VCaP (cell line): ENCODE results near the gene MAN2B2.

Experiments used
- H3K27ac ChIP-seq: fragments of 450-650 bp; 2 replicates; pipeline ENCODE4 v1.5.1; 2017
- TF ChIP-seq, protein P1 (sequence below): fragments of 450-650 bp; conservative IDR thresholded peaks from 2 replicates; pipeline ENCODE4 v1.5.1; 2017; ENCODE audit warnings: mild to moderate bottlenecking, moderate library complexity

The MAN2B2 gene

DNA sequence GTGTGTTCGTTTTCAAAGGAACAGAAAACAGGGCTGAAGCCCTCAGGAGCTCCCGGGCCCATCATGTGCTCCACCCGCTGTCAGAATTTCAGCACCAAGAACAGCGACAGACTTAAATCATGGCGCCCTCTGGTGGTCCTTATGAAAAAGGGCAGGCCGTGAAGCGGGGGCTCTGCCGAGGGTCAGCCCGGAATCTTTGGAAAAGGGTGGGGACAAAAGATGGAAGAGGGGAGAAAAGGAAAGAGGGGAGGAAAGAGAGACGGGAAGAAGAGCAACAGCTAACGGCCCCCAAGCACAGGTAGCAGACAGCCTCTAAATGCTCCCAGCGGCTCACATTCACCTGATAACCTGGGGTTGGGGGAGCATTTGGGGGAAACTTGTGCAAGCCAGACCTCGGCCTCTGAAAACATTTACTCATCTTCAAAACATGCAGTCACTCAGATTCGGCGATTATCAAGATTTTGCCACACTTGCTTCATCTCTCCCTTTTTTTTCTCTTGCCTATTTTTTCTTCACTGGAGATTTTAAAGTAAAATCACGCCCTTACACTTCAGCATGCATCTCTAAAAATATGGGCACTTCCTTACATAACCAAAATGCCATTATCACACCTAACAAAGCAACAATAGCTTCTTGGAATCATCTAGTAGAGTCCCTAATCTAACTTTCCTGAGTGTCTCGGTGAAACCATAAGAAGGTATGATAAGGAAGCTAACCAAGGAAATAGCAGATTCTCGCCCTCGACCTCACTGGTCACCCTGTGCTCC, 28.1 kb upstream of the MAN2B2 start:
- TF ChIP-seq, protein P1, sequence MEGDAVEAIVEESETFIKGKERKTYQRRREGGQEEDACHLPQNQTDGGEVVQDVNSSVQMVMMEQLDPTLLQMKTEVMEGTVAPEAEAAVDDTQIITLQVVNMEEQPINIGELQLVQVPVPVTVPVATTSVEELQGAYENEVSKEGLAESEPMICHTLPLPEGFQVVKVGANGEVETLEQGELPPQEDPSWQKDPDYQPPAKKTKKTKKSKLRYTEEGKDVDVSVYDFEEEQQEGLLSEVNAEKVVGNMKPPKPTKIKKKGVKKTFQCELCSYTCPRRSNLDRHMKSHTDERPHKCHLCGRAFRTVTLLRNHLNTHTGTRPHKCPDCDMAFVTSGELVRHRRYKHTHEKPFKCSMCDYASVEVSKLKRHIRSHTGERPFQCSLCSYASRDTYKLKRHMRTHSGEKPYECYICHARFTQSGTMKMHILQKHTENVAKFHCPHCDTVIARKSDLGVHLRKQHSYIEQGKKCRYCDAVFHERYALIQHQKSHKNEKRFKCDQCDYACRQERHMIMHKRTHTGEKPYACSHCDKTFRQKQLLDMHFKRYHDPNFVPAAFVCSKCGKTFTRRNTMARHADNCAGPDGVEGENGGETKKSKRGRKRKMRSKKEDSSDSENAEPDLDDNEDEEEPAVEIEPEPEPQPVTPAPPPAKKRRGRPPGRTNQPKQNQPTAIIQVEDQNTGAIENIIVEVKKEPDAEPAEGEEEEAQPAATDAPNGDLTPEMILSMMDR = peak; percentile 92
- H3K27ac ChIP-seq = no peak overlapping the region

DNA sequence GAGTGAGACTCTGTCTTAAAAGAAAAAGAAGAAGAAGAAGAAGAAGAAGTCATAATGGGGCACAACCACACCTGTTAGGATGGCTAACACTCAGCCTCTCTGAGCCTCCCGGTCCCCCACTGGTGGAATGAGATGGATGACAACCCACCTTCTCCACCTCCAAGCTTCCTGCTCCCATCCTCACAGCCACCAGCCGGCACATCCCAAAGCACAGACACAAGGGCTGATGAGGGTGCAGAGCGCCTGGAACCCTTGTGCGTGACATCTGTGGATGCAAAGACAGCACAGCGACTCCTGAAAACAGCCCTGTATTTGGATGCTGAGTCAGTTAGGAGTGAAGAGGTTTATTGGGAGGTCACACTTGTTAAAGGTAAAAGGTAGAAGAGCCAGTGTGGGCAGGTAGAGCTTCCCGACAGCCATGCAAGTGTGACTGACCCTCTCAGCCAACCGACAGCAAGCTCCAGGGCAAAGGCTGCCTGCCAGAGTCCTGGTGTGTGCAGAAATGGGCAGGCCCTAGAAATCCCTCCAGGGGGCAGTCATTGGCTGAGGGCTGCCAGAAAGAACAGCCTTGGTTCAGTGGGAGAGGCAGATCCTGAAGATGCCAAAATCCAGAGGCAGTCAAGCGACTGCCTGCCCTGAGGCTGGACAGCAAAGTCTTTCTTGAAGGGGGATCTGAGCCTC, 26.6 kb upstream of the MAN2B2 start:
- no peak overlapping the region for H3K27ac ChIP-seq

DNA sequence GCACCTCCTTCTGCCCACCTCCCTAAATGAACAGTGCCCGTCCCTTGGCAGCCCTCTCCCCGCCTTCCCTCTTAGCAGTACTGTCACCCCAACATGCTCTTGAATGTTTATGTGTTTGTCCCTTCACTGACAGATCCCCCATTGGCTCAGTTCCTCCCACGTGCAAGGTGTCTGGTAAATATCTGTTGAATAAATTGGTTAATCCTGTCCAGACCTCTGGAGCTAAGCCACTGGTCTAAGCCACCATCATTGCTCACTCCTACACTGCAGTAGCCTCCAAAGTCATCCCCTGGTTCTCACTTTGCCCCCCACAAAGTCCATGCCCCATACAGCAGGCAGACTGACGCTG, 26.1 kb upstream of the MAN2B2 start:
- TF ChIP-seq, protein P1 = peak; percentile 17
- no peak overlapping the region for H3K27ac ChIP-seq

More for the DNA sequence above, 26.6 kb upstream of the MAN2B2 start:
- TF ChIP-seq, protein P1 = peak; percentile 76

- TF ChIP-seq, protein P1 = no peak
- no peak overlapping the region for H3K27ac ChIP-seq
Observed at GRCh38 chr4:6549445-6549844, 25.5 kb upstream of the MAN2B2 start.

DNA sequence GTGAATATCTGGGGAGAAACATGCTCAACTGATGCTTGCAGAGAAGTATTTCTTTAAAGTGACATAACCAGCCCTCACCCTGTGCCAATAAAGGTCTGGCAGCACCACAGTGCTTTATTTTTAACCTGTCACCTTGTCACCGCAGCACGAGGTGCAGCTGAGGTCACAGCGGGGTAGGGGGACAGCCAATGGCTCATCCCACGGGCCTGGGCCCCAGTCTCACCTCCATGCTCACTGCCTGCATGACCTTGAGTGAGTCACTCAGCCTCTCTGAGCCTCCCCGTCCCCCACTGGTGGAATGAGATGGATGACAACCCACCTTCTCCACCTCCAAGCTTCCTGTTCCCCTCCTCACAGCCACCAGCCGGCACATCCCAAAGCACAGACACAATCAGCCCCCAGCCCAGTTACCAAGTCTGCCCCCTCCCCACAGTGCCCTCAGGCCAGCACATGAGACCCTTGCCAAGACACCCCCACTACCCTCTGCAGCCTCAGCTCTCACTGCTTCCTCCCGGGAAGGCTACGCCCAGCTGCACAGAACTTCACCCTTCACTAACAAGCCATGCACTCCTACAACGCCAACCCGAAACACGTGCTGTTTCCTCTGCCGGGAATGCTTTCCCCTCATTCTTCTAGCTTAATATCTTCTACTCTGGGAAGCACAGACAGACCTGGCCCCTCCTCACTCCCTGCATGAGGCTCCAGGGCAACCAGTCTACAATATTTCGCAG, 24.9 kb upstream of the MAN2B2 start:
- H3K27ac ChIP-seq = no peak overlapping the region
- TF ChIP-seq, protein P1 = no peak

DNA sequence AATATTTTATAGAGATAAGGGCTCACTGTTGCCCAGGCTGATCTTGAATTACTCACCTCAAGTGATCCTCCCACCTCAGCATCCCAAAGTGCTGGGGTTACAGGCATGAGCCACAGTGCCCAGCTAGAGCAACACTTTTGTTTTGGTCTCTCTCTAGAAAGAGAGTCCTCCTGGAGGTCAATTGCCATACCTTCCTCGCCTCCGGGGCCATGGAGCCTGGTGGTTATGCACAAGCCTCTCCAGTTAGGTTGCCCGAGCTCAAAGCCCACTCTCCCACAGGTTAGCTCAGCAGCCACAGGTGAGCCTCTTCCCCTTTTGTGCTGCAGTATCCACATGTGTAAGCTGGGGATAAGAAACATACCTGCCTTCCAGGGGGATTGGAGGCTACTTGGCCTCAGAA, 24.2 kb upstream of the MAN2B2 start:
- H3K27ac ChIP-seq = no peak overlapping the region
- TF ChIP-seq, protein P1 = no peak

DNA sequence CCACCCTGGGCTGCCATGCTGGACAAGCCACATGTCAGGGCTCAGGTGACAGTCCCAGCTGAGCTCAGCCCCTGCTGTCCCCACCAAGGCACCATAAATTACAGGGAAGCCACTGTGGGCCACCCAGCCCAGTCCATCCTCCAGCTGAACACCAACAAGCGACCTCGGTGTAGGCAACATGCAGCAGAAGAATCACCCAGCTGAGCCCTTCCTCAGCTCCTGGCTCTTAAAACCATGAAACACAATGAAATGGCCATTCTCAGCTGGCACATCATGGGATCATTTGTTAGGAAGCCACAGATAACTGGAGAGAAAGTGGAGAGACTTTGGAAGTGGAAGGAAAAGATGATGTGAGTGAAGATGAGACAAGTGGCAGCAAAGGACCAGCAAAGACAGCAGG, 23.3 kb upstream of the MAN2B2 start:
- TF ChIP-seq, protein P1 = no peak
- no peak overlapping the region for H3K27ac ChIP-seq
